Epithelial cell of proximal tubule (primary cell): ENCODE results near the gene NDST1. TPM values are rescaled to one million over a fixed set of nuclear protein-coding genes. Genes with fewer than 3 reads are reported as not detected.

Source experiments
- DNase-seq: peaks from one replicate; pipeline ENCODE4 v3.0.0-alpha.2; 2011; ENCODE audit warnings: low read depth
- H3K4me3 ChIP-seq: 2 replicates; pipeline ENCODE4 v1.5.1; 2011; ENCODE audit warnings: low read depth, mild to moderate bottlenecking, low read length
- total RNA-seq: library from RNA; depleted of rRNA; stranded (reverse); fragments of >200 nt; gene quantifications from 2 replicates; pipeline ENCODE4 v1.2.3, GENCODE V29; 2015
- TF ChIP-seq, protein P1 (sequence below): conservative IDR thresholded peaks from 2 replicates; pipeline ENCODE4 v1.5.1; 2012; ENCODE audit warnings: low read depth, mild to moderate bottlenecking, low read length

NDST1 gene
- total RNA-seq, 1 donor from 2014 or later: 65.4 TPM

DNA sequence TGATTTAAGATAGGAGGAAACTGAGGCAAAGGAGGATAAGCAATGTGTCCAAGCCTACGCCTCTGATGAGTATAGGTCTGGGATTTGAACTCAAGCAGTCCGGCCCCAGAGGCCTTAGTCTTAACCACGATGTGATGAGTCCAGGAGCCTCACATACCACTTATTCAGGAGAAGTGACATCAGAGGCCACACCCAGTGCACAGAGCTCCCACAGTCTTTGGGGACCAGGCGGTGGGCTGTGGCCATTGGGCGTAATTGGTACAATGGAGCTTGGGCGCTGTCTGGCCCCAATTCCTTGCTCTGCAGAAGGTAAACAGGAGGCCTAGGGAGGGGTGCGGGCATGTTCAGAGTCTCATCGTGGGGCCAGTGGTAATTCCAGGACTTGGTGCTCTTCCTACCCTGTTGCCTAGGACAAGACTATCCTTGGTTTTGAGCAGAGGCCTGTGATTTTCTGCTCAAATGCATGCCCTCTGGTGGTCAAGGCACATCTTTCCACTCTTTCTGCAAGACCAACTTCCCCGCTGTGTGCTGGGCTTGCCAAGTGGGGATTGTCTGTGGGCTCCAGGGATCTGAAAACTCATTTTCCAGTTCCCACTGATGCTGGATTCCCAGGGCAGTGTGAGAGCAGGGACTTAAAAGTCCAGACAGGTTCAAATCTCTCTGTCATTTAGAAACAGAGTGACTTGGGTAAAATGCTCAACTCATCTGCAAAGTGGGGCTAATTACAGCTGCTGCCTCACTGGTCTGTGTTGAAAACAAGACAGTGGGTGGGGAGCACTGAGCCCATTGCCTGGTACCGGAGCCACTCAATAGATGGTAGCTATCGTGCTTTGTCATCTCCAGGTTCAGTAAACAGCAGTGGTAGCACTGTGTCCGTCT lies 15.8 kb downstream of the NDST1 start:
- no peak for DNase-seq
- TF ChIP-seq, protein P1, sequence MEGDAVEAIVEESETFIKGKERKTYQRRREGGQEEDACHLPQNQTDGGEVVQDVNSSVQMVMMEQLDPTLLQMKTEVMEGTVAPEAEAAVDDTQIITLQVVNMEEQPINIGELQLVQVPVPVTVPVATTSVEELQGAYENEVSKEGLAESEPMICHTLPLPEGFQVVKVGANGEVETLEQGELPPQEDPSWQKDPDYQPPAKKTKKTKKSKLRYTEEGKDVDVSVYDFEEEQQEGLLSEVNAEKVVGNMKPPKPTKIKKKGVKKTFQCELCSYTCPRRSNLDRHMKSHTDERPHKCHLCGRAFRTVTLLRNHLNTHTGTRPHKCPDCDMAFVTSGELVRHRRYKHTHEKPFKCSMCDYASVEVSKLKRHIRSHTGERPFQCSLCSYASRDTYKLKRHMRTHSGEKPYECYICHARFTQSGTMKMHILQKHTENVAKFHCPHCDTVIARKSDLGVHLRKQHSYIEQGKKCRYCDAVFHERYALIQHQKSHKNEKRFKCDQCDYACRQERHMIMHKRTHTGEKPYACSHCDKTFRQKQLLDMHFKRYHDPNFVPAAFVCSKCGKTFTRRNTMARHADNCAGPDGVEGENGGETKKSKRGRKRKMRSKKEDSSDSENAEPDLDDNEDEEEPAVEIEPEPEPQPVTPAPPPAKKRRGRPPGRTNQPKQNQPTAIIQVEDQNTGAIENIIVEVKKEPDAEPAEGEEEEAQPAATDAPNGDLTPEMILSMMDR: peak; percentile 82
- H3K4me3 ChIP-seq: no peak overlapping the region

DNA sequence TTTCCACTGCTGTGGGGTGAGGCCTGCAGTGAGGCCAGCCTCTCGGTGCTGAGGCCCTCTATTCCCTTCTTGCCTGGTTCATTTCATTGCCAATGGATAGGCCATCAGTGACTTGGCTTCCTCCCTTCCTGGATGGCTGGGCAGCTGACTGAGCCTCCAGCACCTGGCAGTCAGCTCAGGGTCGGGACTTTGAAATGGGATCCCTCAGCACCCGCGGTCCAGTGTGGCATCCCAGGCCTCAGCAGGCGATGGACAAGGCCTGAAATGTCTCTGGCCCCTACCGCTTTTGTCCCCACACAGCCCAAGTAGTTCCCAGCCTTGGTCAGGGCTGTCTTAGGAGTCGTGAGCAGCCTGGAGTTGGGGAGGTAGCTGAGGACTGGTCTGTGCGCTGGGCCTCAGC lies 17.2 kb downstream of the NDST1 start:
- TF ChIP-seq, protein P1: no peak
- DNase-seq: no peak
- H3K4me3 ChIP-seq: no peak overlapping the region

DNA sequence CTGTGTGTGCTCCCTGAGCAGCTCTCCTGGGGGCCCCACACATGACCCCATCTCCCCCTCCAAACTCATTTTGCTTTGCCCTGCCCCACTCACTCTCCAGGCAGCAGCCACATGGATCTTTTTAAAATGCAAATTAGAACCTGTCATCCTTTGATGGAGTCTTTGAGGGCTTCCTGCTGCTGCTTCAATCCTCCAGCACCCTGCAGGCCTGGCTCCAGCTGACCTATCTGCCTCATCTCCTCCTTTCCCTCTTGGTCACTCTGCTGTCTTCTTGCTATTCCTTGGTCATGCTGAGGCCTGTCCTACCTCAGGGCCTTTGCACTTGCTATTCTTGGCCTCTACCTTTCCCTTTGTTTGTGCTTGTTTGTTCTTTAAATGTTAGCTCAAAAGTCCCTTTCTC lies 17.9 kb downstream of the NDST1 start:
- TF ChIP-seq, protein P1: no peak
- no peak for DNase-seq
- no peak overlapping the region for H3K4me3 ChIP-seq

DNA sequence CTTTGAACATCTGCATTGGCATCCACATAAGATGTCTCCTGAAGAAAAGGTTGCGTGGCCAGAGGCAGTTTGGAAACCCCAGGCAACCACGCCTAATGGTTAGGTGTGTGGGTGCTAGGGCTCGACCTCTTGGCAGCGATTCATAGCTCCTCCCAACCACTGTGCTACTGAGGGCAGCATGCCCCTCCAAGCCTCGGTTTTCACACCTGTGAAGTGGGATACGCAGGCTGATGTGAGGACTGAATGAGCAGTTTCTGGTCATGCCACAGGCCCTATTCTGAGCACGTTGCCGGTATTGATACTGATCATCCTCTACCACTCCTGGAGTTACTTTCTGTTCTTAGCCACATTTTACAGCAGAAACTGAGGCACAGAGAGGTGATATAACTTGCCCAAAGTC lies 19.1 kb downstream of the NDST1 start:
- DNase-seq: no peak
- H3K4me3 ChIP-seq: no peak overlapping the region
- TF ChIP-seq, protein P1: no peak

DNA sequence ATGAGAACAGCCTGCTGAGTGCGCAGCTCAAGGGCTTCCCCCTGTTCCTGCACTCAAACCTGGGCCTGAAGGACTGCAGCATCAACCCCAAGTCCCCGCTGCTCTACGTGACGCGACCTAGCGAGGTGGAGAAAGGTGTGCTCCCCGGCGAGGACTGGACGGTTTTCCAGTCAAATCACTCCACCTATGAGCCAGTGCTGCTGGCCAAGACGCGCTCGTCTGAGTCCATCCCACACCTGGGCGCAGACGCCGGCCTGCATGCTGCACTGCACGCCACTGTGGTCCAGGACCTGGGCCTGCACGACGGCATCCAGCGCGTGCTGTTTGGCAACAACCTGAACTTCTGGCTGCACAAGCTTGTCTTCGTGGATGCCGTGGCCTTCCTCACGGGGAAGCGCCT lies 19.9 kb downstream of the NDST1 start:
- DNase-seq: no peak
- TF ChIP-seq, protein P1: no peak

DNA sequence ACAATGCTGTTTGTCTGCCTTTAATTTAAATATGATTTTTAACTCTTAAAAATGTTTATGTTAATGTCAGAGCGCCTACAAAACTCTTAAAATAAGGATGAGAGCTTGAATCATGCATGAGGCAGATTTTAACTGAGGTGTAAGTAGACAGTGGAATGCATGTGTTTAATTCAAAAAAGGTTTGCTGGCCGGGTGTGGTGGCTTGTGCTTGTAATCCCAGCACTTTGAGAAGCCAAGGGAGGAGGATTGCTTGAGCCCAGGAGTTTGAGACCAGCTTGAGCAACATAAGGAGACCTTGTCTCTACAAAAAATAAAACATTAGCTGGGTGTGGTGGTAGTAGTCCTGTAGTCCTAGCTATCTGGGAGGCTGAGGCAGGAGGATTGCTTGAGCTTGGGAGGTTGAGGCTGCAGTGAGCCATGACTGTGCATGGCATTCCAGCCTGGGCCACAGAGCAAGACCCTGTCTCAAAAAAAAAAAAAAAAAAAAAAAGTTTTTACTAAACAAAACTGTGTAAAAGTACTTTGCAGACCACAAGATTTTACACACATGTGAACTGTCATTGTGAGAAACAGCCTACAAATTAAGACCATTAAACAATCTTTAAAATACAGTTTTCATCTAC lies 21.1 kb downstream of the NDST1 start:
- no peak for DNase-seq
- no peak overlapping the region for H3K4me3 ChIP-seq
- TF ChIP-seq, protein P1: no peak

More for the DNA sequence above, 19.9 kb downstream of the NDST1 start:
- H3K4me3 ChIP-seq: no peak overlapping the region
